Trophoblast cell (in vitro differentiated cells and primary cell): Measurements from ENCODE around the gene SH2D1A.
"Not testable (repeated sequence)": the region's sequence is repeated elsewhere in the genome, so short reads cannot be mapped to it uniquely, and the experiment has no call there.

ENCODE experiments used
- DNase-seq, 2 donors: peaks; one replicate each; pipeline ENCODE4 v3.0.0-alpha.2; 2016
- H2AFZ ChIP-seq: 2 replicates; pipeline ENCODE4 v1.6.1; 2013; ENCODE audit warnings: low read length, moderate library complexity, mild to moderate bottlenecking; ENCODE audit not compliant: insufficient read depth, poor library complexity
- H2AK5ac ChIP-seq: 2 replicates; pipeline ENCODE4 v1.6.1; 2013; ENCODE audit warnings: mild to moderate bottlenecking, low read length
- H2BK120ac ChIP-seq: 2 replicates; pipeline ENCODE4 v1.6.1; 2013; ENCODE audit warnings: low read length, mild to moderate bottlenecking, moderate library complexity; ENCODE audit not compliant: insufficient read depth, poor library complexity
- H2BK12ac ChIP-seq: 2 replicates; pipeline ENCODE4 v1.6.1; 2013; ENCODE audit warnings: mild to moderate bottlenecking, low read length, moderate library complexity
- H2BK5ac ChIP-seq: 2 replicates; pipeline ENCODE4 v1.6.1; 2013; ENCODE audit warnings: low read length, low read depth, moderate library complexity, mild to moderate bottlenecking; ENCODE audit not compliant: poor library complexity
- H3K14ac ChIP-seq: 2 replicates; pipeline ENCODE4 v1.6.1; 2013; ENCODE audit warnings: mild to moderate bottlenecking, low read length
- H3K18ac ChIP-seq: 2 replicates; pipeline ENCODE4 v1.6.1; 2013; ENCODE audit warnings: mild to moderate bottlenecking, low read length
- H3K23ac ChIP-seq: 2 replicates; pipeline ENCODE4 v1.6.1; 2013; ENCODE audit warnings: low read length
- H3K27ac ChIP-seq: 2 replicates; pipeline ENCODE4 v1.5.1; 2013; ENCODE audit warnings: low read depth, mild to moderate bottlenecking, inconsistent platforms, low read length, moderate library complexity
- H3K27me3 ChIP-seq: 2 replicates; pipeline ENCODE4 v1.6.1; 2013; ENCODE audit warnings: inconsistent platforms, mild to moderate bottlenecking, low read length, moderate library complexity; ENCODE audit not compliant: insufficient read depth
- H3K36me3 ChIP-seq, 2 experiments: 1 replicate in 1 of 2; 2 replicates in 1 of 2; pipeline ENCODE4 v1.6.1; 2013; ENCODE audit warnings: low read length in 2 of 2, mild to moderate bottlenecking in 2 of 2, moderate library complexity in 1 of 2; ENCODE audit not compliant: insufficient read depth in 2 of 2, control insufficient read depth in 1 of 2
- H3K4ac ChIP-seq: 2 replicates; pipeline ENCODE4 v1.6.1; 2013; ENCODE audit warnings: low read depth, mild to moderate bottlenecking, low read length, moderate library complexity
- H3K4me1 ChIP-seq, 2 experiments: 1 replicate in 1 of 2; 2 replicates in 1 of 2; pipeline ENCODE4 v1.6.1; 2013; ENCODE audit warnings: low read length in 2 of 2, mild to moderate bottlenecking in 2 of 2, moderate library complexity in 1 of 2; ENCODE audit not compliant: insufficient read depth in 2 of 2, control insufficient read depth in 1 of 2
- H3K4me2 ChIP-seq: 2 replicates; pipeline ENCODE4 v1.6.1; 2013; ENCODE audit warnings: inconsistent platforms, mild to moderate bottlenecking, low read length, moderate library complexity
- H3K4me3 ChIP-seq: 2 replicates; pipeline ENCODE4 v1.5.1; 2013; ENCODE audit warnings: mild to moderate bottlenecking, low read depth, low read length, inconsistent platforms
- H3K79me1 ChIP-seq: one replicate; pipeline ENCODE4 v1.6.1; 2013; ENCODE audit warnings: low read length
- H3K79me2 ChIP-seq: 2 replicates; pipeline ENCODE4 v1.6.1; 2013; ENCODE audit warnings: low read length, mild to moderate bottlenecking; ENCODE audit not compliant: control insufficient read depth, insufficient read depth, poor library complexity
- H3K9ac ChIP-seq: 2 replicates; pipeline ENCODE4 v1.6.1; 2013; ENCODE audit warnings: mild to moderate bottlenecking, low read length
- H3K9me3 ChIP-seq: 2 replicates; pipeline ENCODE4 v1.6.1; 2013; ENCODE audit warnings: low read depth, mild to moderate bottlenecking, control low read depth, inconsistent platforms, low read length; ENCODE audit not compliant: insufficient read depth
- H4K12ac ChIP-seq: 2 replicates; pipeline ENCODE4 v1.6.1; 2013; ENCODE audit warnings: low read depth, mild to moderate bottlenecking, low read length, moderate library complexity
- H4K8ac ChIP-seq: 2 replicates; pipeline ENCODE4 v1.6.1; 2013; ENCODE audit warnings: low read depth, mild to moderate bottlenecking, low read length, moderate library complexity
- H4K91ac ChIP-seq: one replicate; pipeline ENCODE4 v1.6.1; 2013; ENCODE audit warnings: low read depth, mild to moderate bottlenecking, low read length, moderate library complexity
- WGBS: extraction: QIAGEN DNeasy Blood & Tissue Kit; methylation state at CpG from one replicate; pipeline ENCODE4 v1.1.7; 2013; ENCODE audit warnings: missing lambda C conversion rate; ENCODE audit not compliant: insufficient read length, insufficient coverage; ENCODE audit errors: extremely low coverage; 5-methylcytosine and 5-hydroxymethylcytosine counted together

Gene SH2D1A

GRCh38 chrX:124334555-124334954 lies 11.8 kb upstream of the SH2D1A start:
- H3K79me1 ChIP-seq, H2BK5ac ChIP-seq, H3K4ac ChIP-seq, H3K4me2 ChIP-seq, H3K18ac ChIP-seq, H3K4me1 ChIP-seq, H3K9ac ChIP-seq, H4K8ac ChIP-seq, H3K4me3 ChIP-seq, H3K9me3 ChIP-seq, H3K23ac ChIP-seq, H3K36me3 ChIP-seq, H4K12ac ChIP-seq, H2AFZ ChIP-seq, H3K14ac ChIP-seq, H2BK120ac ChIP-seq, H2BK12ac ChIP-seq, H2AK5ac ChIP-seq, H4K91ac ChIP-seq, H3K27me3 ChIP-seq, DNase-seq, H3K27ac ChIP-seq, H3K79me2 ChIP-seq: not testable (repeated sequence)
- no CpG with 5 or more reads among the region's 2 CpGs for WGBS

- Histone ChIP-seq H3K27me3 (no peaks in the 10 kb centered on the region), H3K9ac (no peak overlapping the region), H3K79me2 (no peaks in the 10 kb centered on the region), H3K4me2 (no peak overlapping the region), H3K79me1 (no peaks in the 10 kb centered on the region), H2AK5ac (no peak overlapping the region), H3K27ac (no peak overlapping the region), H4K91ac (no peak overlapping the region), H3K23ac (no peak overlapping the region), H2BK12ac (no peak overlapping the region), H3K18ac (no peak overlapping the region), H3K4me3 (no peak overlapping the region), H2BK5ac (no peak overlapping the region), H4K12ac (no peak overlapping the region), H4K8ac (no peak overlapping the region), H2BK120ac (no peak overlapping the region), H3K9me3 (no peaks in the 10 kb centered on the region), H2AFZ (no peak overlapping the region), H3K14ac (no peak overlapping the region), H3K4me1 (no peaks in the 10 kb centered on the region), H3K4ac (no peak overlapping the region), H3K36me3 (no peaks in the 10 kb centered on the region)
- no peak for DNase-seq
- no CpG with 5 or more reads among the region's 1 CpG for WGBS
Measured at GRCh38 chrX:124335598-124335997, 10.8 kb upstream of the SH2D1A start.

- Histone ChIP-seq H3K4ac (no peak overlapping the region), H3K23ac (no peak overlapping the region), H3K18ac (no peak overlapping the region), H3K14ac (no peak overlapping the region), H2AK5ac (no peak overlapping the region), H4K8ac (no peak overlapping the region), H3K4me3 (no peak overlapping the region), H3K27me3 (no peaks in the 10 kb centered on the region), H4K91ac (no peak overlapping the region), H3K79me1 (no peaks in the 10 kb centered on the region), H2BK120ac (no peak overlapping the region), H3K27ac (no peak overlapping the region), H3K79me2 (no peaks in the 10 kb centered on the region), H4K12ac (no peak overlapping the region), H3K9ac (no peak overlapping the region), H2AFZ (no peak overlapping the region), H2BK12ac (no peak overlapping the region), H3K9me3 (no peaks in the 10 kb centered on the region), H3K36me3 (no peaks in the 10 kb centered on the region), H3K4me1 (no peaks in the 10 kb centered on the region), H2BK5ac (no peak overlapping the region), H3K4me2 (no peak overlapping the region)
- DNase-seq = no peak
- no CpG with 5 or more reads among the region's 1 CpG for WGBS
Measured at GRCh38 chrX:124337916-124338315, 8.4 kb upstream of the SH2D1A start.

GRCh38 chrX:124338733-124339514 lies 7.4 kb upstream of the SH2D1A start:
- H3K79me1 ChIP-seq = no peaks in the 10 kb centered on the region
- H3K18ac ChIP-seq = no peak overlapping the region
- no peak overlapping the region for H4K8ac ChIP-seq
- H3K27me3 ChIP-seq = no peaks in the 10 kb centered on the region
- H2AK5ac ChIP-seq = no peak overlapping the region
- no peaks in the 10 kb centered on the region for H3K4me1 ChIP-seq
- no peak overlapping the region for H4K91ac ChIP-seq
- H3K4ac ChIP-seq = no peak overlapping the region
- H2BK120ac ChIP-seq = no peak overlapping the region
- no peak overlapping the region for H3K4me2 ChIP-seq
- no CpG with 5 or more reads among the region's 6 CpGs for WGBS
- H3K23ac ChIP-seq = no peak overlapping the region
- no peak overlapping the region for H2BK5ac ChIP-seq
- H3K9ac ChIP-seq = no peak overlapping the region
- no peaks in the 10 kb centered on the region for H3K36me3 ChIP-seq
- no peak overlapping the region for H4K12ac ChIP-seq
- H3K79me2 ChIP-seq = no peaks in the 10 kb centered on the region
- no peaks in the 10 kb centered on the region for H3K9me3 ChIP-seq
- no peak overlapping the region for H3K4me3 ChIP-seq
- no peak overlapping the region for H2BK12ac ChIP-seq
- H2AFZ ChIP-seq = no peak overlapping the region
- H3K14ac ChIP-seq = no peak overlapping the region
- H3K27ac ChIP-seq = no peak overlapping the region
- DNase-seq = no peak
